GM18502 (cell line): ENCODE results near the gene SCEL.
"Not testable (repeated sequence)": the region's sequence is repeated elsewhere in the genome, so short reads cannot be mapped to it uniquely, and the experiment has no call there.

Experiments used
- ATAC-seq: cut with Tn5 transposase; IDR thresholded peaks from one replicate; pipeline ENCODE4 v1.9.1; 2021; ENCODE audit warnings: mild to moderate bottlenecking; ENCODE audit not compliant: unreplicated experiment, poor library complexity

SCEL gene

DNA sequence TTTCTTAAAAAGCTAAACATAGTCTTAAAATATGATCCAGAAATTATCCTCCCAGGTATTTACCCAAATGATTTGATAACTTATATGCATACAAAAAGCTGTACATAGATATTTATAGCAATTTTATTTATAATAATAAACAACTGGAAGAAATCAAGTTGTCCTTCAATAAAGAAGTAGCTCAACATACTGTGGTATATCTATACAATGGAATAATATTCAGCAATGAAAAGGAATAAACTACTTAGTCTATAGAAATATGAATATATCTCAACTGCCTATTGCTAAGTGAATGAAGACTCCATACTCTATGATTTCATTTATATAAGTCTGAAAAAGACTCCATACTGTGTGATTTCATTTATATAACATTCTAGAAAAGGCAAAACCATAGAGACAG is 114.9 kb downstream of the SCEL start:
- no peak for ATAC-seq

DNA sequence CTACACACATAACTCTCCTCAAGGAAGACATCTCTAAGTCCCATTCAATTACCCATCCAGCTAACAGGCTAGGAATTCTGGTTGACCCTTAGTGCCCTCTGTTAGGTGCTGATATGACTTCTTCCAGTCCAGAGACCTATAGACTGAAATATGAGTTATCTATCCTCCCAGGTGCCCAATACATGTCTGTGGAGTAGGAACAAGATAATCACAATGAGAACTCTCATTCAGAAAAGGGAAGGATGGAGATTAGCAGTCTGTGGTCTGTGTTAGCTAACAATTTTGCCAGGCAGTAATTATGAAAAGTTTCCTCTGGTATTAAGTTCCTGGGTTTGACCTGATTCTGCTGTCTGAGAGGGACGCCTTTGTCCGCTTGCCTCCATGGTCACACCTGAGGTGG is 117.8 kb downstream of the SCEL start:
- no peak for ATAC-seq

DNA sequence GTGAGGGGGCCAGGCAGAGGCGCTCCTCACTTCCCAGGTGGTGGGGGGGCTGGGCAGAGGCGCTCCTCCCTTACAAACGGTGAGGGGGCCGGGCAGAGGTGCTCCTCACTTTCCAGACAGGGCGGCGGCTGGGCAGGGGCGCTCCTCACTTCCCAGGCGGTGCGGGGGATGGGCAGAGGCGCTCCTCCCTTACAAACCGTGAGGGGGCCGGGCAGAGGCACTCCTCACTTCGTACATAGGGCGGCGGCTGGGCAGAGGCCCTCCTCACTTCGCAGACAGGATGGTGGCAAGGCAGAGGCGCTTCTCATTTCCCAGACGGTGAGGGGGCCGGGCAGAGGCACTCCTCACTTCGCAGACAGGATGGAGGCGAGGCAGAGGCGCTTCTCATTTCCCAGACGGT is 124.5 kb downstream of the SCEL start:
- ATAC-seq = not testable (repeated sequence)

DNA sequence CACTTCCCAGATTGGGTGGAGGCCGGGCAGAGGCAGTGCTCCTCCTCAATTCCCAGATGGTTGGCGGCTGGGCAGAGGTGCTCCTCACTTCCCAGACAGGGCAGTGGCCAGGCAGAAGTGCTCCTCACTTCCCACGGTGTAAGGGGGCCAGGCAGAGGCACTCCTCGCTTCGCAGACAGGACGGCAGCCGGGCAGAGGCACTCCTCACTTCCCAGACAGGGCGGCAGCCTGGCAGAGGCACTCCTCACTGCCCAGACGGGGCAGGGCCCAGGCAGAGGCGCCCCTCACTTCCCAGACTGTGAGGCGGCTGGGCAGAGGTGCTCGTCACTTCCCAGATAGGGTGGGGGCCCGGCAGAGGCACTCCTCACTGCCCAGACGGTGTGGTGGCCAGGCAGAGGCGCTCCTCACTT is 125.3 kb downstream of the SCEL start:
- ATAC-seq = no peak

DNA sequence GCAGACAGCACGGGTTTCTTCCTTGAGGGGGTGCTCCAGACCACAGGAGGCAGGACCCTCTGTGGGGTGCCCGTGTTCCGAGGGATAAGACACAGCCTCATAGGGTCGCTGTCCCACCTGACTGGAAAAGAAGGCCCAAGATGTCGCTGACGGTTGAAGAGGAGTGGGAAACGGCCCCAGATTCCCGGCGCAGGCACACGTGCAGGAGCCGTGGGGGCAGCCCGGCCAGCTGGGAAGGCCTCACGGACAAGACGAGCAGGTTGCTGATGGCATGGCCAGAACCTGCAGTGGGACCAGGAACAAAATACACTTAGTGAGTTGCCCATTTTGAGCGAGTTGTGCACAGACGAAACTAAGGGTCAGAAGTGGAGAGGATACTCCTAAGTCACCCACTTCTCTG is 126.8 kb downstream of the SCEL start:
- not testable (repeated sequence) for ATAC-seq

DNA sequence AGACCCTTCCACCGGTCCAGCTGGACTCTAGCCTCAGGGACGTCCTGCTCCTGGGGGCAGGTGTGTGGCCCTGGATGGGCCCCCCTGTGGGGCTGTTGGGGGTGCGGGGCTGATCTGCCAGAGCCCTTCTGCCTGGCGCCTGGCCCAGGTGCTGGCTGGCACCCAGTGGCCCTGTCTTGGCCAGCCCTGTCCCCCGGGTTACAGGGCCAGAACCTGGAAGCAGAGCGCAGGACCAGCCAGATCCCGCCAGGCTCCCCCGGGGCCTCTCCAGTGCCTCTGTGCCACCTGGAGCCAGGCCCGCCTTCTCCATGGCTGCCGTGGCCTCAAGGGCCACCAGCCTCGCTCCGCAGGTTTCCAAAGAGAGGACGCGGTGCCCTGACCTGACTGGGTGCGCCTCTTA is 127.3 kb downstream of the SCEL start:
- ATAC-seq = not testable (repeated sequence)

DNA sequence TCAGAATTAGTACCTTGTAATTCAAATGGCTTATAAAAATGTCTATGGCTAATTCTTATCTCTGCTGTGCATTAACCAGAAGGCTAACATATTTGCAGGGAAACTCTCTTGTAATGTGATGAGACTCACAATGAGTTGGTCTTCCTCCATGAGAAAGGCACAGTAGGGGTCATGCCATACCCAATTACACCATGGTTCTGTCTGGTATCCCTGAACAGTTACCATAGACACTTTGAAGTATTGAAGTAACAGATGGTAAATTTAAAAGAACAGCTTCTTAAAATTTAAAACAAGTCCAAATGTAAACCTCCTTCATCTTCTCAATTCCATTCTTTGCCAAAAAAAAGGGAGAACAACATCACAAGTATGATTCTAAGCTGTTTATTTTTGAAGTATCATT is 139.3 kb downstream of the SCEL start:
- ATAC-seq = no peak

DNA sequence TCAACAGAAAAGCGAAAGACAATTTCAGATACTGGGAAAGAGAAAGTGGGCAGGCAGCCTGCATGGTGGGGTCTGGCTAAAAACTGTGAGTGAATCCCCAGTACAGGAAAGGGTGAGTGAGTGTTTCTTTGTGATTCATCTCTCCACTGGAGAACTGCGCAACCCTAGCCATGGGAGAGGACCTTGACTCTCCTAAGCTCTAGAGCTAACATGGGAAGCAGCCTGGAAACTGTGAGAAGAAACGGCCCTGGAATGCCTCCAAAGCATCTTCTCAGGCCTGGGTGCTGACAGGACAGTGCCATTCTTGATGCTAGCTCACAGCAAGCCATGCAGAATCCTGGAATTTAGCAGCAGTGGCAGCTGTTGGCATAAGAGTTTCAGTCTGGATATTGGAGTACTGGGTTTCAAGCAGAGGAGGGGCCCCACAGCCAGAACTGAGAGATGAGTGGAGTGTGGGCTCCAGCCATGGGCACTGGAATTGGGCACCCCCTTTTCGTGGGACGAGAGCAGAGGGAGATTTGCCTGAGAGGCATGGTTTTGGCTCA is 143.3 kb downstream of the SCEL start:
- ATAC-seq = no peak

DNA sequence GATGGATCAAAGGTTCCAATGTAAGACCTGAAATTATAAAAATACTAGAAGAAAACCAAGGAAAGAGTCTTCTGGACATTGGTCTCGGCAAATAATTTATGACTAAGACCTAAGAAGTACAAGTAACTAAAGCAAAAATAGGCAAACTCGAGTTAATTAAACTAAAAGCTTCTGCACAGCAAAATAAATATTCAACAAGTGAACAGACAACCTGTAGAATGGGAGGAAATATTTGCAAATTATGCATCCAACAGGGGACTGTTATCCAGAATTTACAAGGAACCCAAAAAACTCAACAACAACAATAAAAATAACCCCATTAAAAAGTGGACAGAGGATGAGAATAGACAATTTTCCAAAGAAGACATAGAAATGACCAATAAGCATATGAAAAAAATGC is 152.3 kb downstream of the SCEL start:
- no peak for ATAC-seq

DNA sequence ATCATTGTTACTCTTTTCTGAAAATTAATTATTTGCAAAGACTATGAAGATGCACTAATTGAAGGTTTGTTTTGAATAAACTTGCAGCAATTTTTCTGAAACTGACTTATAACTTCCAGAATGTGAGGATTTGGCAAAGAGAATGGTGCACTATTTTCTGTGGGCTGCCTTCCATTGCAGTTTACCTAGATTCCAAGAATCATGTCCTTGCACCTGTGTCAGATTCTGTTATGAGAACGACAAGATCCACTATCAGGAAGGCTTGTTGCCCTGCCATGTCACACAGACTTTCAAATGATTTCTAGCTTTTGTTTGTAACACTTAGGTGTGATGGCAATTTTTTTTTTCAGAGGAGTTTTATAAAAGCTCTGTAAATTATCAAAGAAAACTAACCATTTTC is 156.4 kb downstream of the SCEL start:
- no peak for ATAC-seq

DNA sequence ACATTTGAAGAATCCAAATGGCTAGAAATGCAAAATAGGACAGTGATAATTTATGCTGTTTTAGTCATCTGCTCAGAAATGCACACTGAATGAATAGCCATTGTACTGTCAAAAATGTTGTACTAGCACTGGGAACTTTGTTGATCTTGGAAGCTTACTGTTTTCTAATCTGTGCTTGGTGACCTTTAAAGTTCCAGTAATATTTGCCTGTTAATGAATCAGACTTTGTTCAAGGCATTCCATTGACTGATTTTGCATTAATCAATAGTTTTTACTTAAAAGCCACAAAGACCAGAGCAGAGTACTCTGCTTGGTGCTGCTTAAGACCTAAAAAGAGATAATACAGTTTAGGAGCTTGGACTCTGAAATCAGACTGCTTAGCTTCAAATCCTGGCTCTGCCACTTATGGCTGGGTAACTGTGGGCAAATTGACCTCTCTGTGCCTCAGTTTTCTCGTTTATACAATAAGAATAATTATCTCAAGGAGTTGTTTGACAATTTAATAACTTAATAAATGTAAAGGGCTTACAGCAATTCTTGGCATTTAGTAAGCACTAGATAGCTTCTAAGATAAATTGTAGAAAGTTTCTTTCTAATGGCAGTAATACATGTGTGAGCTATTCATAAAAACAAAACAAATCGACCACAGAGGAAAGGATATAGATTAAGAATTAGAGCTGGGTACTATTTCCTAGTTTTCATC is 157.4 kb downstream of the SCEL start:
- no peak for ATAC-seq

DNA sequence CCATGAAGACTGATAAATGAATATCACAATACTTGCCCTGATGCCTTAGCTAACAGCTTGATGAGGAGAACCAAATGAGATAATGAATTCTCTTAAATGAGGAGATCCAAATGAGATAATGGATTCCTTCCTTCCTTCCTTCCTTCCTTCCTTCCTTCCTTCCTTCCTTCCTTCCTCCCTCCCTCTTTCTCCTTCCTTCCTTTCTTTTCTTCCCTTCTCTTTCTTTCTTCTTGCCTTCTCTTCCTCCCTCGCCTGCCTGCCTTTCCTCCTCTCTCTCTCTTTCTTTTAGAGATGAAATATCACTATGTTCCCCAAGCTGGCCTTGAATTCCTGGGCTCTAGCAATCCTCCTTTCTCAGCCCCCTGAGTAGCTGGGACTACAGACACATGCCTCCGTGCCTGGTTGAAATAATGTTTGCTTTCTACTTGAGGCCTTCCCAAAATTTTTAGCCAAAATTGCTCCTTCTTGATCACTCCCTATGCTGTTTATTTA is 158.0 kb downstream of the SCEL start:
- no peak for ATAC-seq
